Fibroblast of lung (primary cell): Measurements from ENCODE around the gene COX8A. TPM values are rescaled to one million over a fixed set of nuclear protein-coding genes. Genes with fewer than 3 reads are reported as not detected.

Source experiments
- DNase-seq, 2 donors: peaks; one replicate each; pipeline versions ENCODE4 v3.0.0 to v3.0.0-alpha.2; 2010; ENCODE audit warnings: low read depth in 2 of 2
- H2AFZ ChIP-seq: 2 replicates; pipeline ENCODE4 v1.5.1; 2012; ENCODE audit warnings: low read length, control low read depth, inconsistent platforms
- H3K27ac ChIP-seq: 2 replicates; pipeline ENCODE4 v1.5.1; 2011; ENCODE audit warnings: low read length, control low read depth; ENCODE audit not compliant: insufficient read depth
- H3K27me3 ChIP-seq: 2 replicates; pipeline ENCODE4 v1.5.1; 2011; ENCODE audit warnings: mild to moderate bottlenecking, low read length; ENCODE audit not compliant: control insufficient read depth, insufficient read depth
- H3K36me3 ChIP-seq: 2 replicates; pipeline ENCODE4 v1.5.1; 2011; ENCODE audit warnings: low read length; ENCODE audit not compliant: control insufficient read depth, insufficient read depth
- H3K4me1 ChIP-seq: 2 replicates; pipeline ENCODE4 v1.5.1; 2011; ENCODE audit warnings: low read length; ENCODE audit not compliant: control insufficient read depth, insufficient read depth; ENCODE audit errors: extremely low read depth
- H3K4me2 ChIP-seq: 2 replicates; pipeline ENCODE4 v1.5.1; 2011; ENCODE audit warnings: low read length, control low read depth; ENCODE audit not compliant: insufficient read depth; ENCODE audit errors: extremely low read depth
- H3K4me3 ChIP-seq, 4 experiments: fragments of 200-600 bp in 1 of 4; sonication (generic) in 1 of 4; replicated peaks in 1 of 4; 2 replicates each; pipeline ENCODE4 v1.5.1; 2011 to 2016; ENCODE audit warnings: low read length in 4 of 4, low read depth in 3 of 4, mild to moderate bottlenecking in 3 of 4, control low read depth in 2 of 4, inconsistent platforms in 1 of 4, mixed read lengths in 1 of 4; ENCODE audit not compliant: insufficient read depth in 1 of 4; ENCODE audit errors: control extremely low read depth in 1 of 4
- H3K79me2 ChIP-seq: 2 replicates; pipeline ENCODE4 v1.5.1; 2012; ENCODE audit warnings: mild to moderate bottlenecking, low read length, inconsistent platforms; ENCODE audit not compliant: control insufficient read depth, insufficient read depth
- H3K9ac ChIP-seq: 2 replicates; pipeline ENCODE4 v1.5.1; 2011; ENCODE audit warnings: mild to moderate bottlenecking, low read length, control low read depth; ENCODE audit not compliant: insufficient read depth
- H3K9me3 ChIP-seq: 2 replicates; pipeline ENCODE4 v1.5.1; 2012; ENCODE audit warnings: low read depth, low read length; ENCODE audit not compliant: control insufficient read depth, insufficient read depth
- H4K20me1 ChIP-seq: 2 replicates; pipeline ENCODE4 v1.5.1; 2011; ENCODE audit warnings: low read length; ENCODE audit not compliant: control insufficient read depth, insufficient read depth; ENCODE audit errors: extremely low read depth
- CTCF ChIP-seq, 2 donors: IDR thresholded peaks in 1 of 2; conservative IDR thresholded peaks in 1 of 2; 1 replicate in 1 of 2; 2 replicates in 1 of 2; pipeline ENCODE4 v1.5.1; 2011 to 2012; ENCODE audit warnings: low read length in 2 of 2, control low read depth in 1 of 2, inconsistent platforms in 1 of 2, low read depth in 1 of 2, mild to moderate bottlenecking in 1 of 2
- EZH2 ChIP-seq: IDR thresholded peaks from 2 replicates; pipeline ENCODE4 v1.5.1; 2012; ENCODE audit warnings: low read length, control low read depth, mild to moderate bottlenecking; ENCODE audit errors: missing control alignments
- polyA plus RNA-seq, 2 donors: library from polyadenylated mRNA; depleted of rRNA in 1 of 2; stranded (reverse) in 1 of 2; unstranded in 1 of 2; fragments of >200 nt; gene quantifications; 2 replicates each; pipeline ENCODE4 v1.2.1, GENCODE V29; 2011 to 2012; ENCODE audit warnings: missing spikeins in 1 of 2
- total RNA-seq: library from RNA; depleted of rRNA; stranded (reverse); fragments of >200 nt; gene quantifications from 2 replicates; pipeline ENCODE4 v1.2.1, GENCODE V29; 2014

COX8A gene
- total and polyA plus RNA-seq, 2 donors (not counting 1 experiment from before 2014, with no cell fraction given), result 200 to 409 TPM

GRCh38 chr11:64009710-64010109 lies 35.3 kb downstream of the COX8A start:
- H3K79me2 ChIP-seq, result no peaks in the 10 kb centered on the region
- H4K20me1 ChIP-seq, result no peaks in the 10 kb centered on the region
- peaks cover 7% of the 10 kb centered on the region for H3K4me1 ChIP-seq
- TF ChIP-seq EZH2 (no peak), CTCF (conservative IDR thresholded peaks at IDR 0.05 in 1 of 2, IDR thresholded peaks at IDR 0.05 in 1 of 2; ENCODE audit: low read depth in 1 of 2, low read length in 2 of 2) (no peak)
- DNase-seq, result no peak
- H3K9ac ChIP-seq, result no peak overlapping the region
- H3K36me3 ChIP-seq, result no peaks in the 10 kb centered on the region
- no peak overlapping the region for H3K27ac ChIP-seq
- no peak overlapping the region for H3K4me3 ChIP-seq
- no peak overlapping the region for H3K4me2 ChIP-seq
- H3K9me3 ChIP-seq, result no peaks in the 10 kb centered on the region
- no peak overlapping the region for H2AFZ ChIP-seq
- no peaks in the 10 kb centered on the region for H3K27me3 ChIP-seq

GRCh38 chr11:64010783-64011182 lies 36.4 kb downstream of the COX8A start:
- Histone ChIP-seq H3K27me3 (no peaks in the 10 kb centered on the region), H3K4me1 (peaks cover 7% of the 10 kb centered on the region), H3K79me2 (no peaks in the 10 kb centered on the region), H4K20me1 (no peaks in the 10 kb centered on the region), H3K9me3 (no peaks in the 10 kb centered on the region), H3K4me3 (no peak overlapping the region), H3K9ac (no peak overlapping the region), H2AFZ (no peak overlapping the region), H3K36me3 (no peaks in the 10 kb centered on the region), H3K4me2 (no peak overlapping the region), H3K27ac (no peak overlapping the region)
- TF ChIP-seq EZH2 (no peak), CTCF (conservative IDR thresholded peaks at IDR 0.05 in 1 of 2, IDR thresholded peaks at IDR 0.05 in 1 of 2; ENCODE audit: low read depth in 1 of 2, low read length in 2 of 2) (no peak)
- no peak for DNase-seq

- H3K4me3 ChIP-seq, result no peak overlapping the region
- no peak for DNase-seq
- no peaks in the 10 kb centered on the region for H3K36me3 ChIP-seq
- H3K27me3 ChIP-seq, result no peaks in the 10 kb centered on the region
- H2AFZ ChIP-seq, result no peak overlapping the region
- no peak overlapping the region for H3K4me2 ChIP-seq
- no peak overlapping the region for H3K27ac ChIP-seq
- H3K4me1 ChIP-seq, result peaks cover 7% of the 10 kb centered on the region
- no peaks in the 10 kb centered on the region for H3K79me2 ChIP-seq
- no peak overlapping the region for H3K9ac ChIP-seq
- H4K20me1 ChIP-seq, result no peaks in the 10 kb centered on the region
- H3K9me3 ChIP-seq, result no peaks in the 10 kb centered on the region
- TF ChIP-seq CTCF (conservative IDR thresholded peaks at IDR 0.05 in 1 of 2, IDR thresholded peaks at IDR 0.05 in 1 of 2; ENCODE audit: low read depth in 1 of 2, low read length in 2 of 2), result no peak
- no peak for TF ChIP-seq EZH2
These were observed 37.0 kb downstream of the COX8A start for GRCh38 chr11:64011371-64011770.
